Spleen (tissue), 11 donors: ENCODE measurements around the gene FAT1. TPM values are rescaled to one million over a fixed set of nuclear protein-coding genes. Genes with fewer than 3 reads are reported as not detected.
"Not testable (repeated sequence)": the region's sequence is repeated elsewhere in the genome, so short reads cannot be mapped to it uniquely, and the experiment has no call there.

Experiments
- DNase-seq: peaks from one replicate; pipeline ENCODE4 v3.0.0-alpha.2; 2020
- H3K27ac ChIP-seq, 8 donors: fragments of 200-600 bp; sonication (generic) in 7 of 8; 1 replicate in 4 of 8; 2 replicates in 4 of 8; pipeline versions ENCODE4 v1.5.0 to v1.8.0; 2016 to 2021; ENCODE audit warnings: inconsistent platforms in 4 of 8, mild to moderate bottlenecking in 4 of 8, moderate library complexity in 1 of 8
- H3K27me3 ChIP-seq, 7 donors: fragments of 200-600 bp; sonication (generic) in 6 of 7; replicated peaks in 1 of 7; 1 replicate in 4 of 7; 2 replicates in 3 of 7; pipeline versions ENCODE4 v1.5.0 to v1.8.0; 2016 to 2021; ENCODE audit warnings: inconsistent platforms in 3 of 7, mild to moderate bottlenecking in 1 of 7
- H3K36me3 ChIP-seq, 6 donors: fragments of 200-600 bp; sonication (generic) in 5 of 6; 1 replicate in 4 of 6; 2 replicates in 2 of 6; pipeline versions ENCODE4 v1.5.0 to v1.8.0; 2016 to 2021; ENCODE audit warnings: inconsistent platforms in 2 of 6
- H3K4me1 ChIP-seq, 6 donors: fragments of 200-600 bp; sonication (generic) in 5 of 6; 1 replicate in 3 of 6; 2 replicates in 3 of 6; pipeline versions ENCODE4 v1.5.0 to v1.8.0; 2016 to 2021; ENCODE audit warnings: inconsistent platforms in 3 of 6
- H3K4me3 ChIP-seq, 8 donors: fragments of 200-600 bp; sonication (generic) in 7 of 8; 1 replicate in 4 of 8; 2 replicates in 4 of 8; pipeline versions ENCODE4 v1.5.0 to v1.8.0; 2016 to 2021; ENCODE audit warnings: inconsistent platforms in 4 of 8, mild to moderate bottlenecking in 4 of 8, moderate library complexity in 2 of 8
- H3K9me3 ChIP-seq, 8 donors: fragments of 200-600 bp; sonication (generic) in 7 of 8; 1 replicate in 4 of 8; 2 replicates in 4 of 8; pipeline versions ENCODE4 v1.5.0 to v1.8.0; 2016 to 2021; ENCODE audit warnings: inconsistent platforms in 4 of 8
- POLR2A ChIP-seq, 3 donors: fragments of 450-650 bp; IDR thresholded peaks; one replicate each; pipeline ENCODE4 v1.5.1; 2017; ENCODE audit warnings: antibody characterized with exemption in 3 of 3, mild to moderate bottlenecking in 1 of 3
- POLR2AphosphoS5 ChIP-seq, 3 donors: sonication (generic); formaldehyde crosslinking; IDR thresholded peaks; one replicate each; pipeline ENCODE4 v1.5.1; 2017; ENCODE audit warnings: antibody characterized with exemption in 3 of 3
- WGBS, 5 donors: extraction: QIAGEN DNeasy Blood & Tissue Kit in 3 of 5; methylation state at CpG; one replicate each; pipeline versions ENCODE4 v1.1.5 to v1.1.7; 2013 to 2018; 5-methylcytosine and 5-hydroxymethylcytosine counted together
- intact Hi-C: fragments of 100-400 bp; cut with DNase I; formaldehyde crosslinking; loops from one replicate; pipeline ENCODE4 v1.15.0; 2023; ENCODE audit warnings: low total_unique reads
- polyA plus RNA-seq, 3 donors: library from polyadenylated mRNA; stranded (reverse); fragments of 200-250 nt; gene quantifications; one replicate each; pipeline ENCODE4 v1.2.1, GENCODE V29; 2013
- total RNA-seq, 7 donors: library from RNA; depleted of rRNA in 3 of 7; stranded (reverse); fragments of >200 nt in 3 of 7; fragmentation: NEBNext Ultra II Directional in 4 of 7; extraction: Animal tissue kit (Norgen Biotek cat#: 25700) in 4 of 7; gene quantifications; one replicate each; pipeline versions ENCODE4 v1.1.0 to v1.2.1, GENCODE V29; 2016 to 2021
- TF ChIP-seq, protein P1 (sequence below), 11 experiments: fragments of 200-600 bp in 7 of 11; fragments of 450-650 bp in 4 of 11; sonication (generic) in 4 of 11; IDR thresholded peaks in 8 of 11; conservative IDR thresholded peaks in 3 of 11; 1 replicate in 7 of 11; 2 replicates in 4 of 11; pipeline versions ENCODE4 v1.4.0 to v1.8.0; 2016 to 2021; ENCODE audit warnings: antibody characterized with exemption in 11 of 11, inconsistent platforms in 4 of 11, mild to moderate bottlenecking in 1 of 11
- donor health status: healthy with polysubstance abuse.
- donor health status: DM: no; HTN: no; CAD: no; lungs with moderate emphysema.
- donor health status: DM: no; HTN: no; CAD: no.
- donor health status: Bipolar disorder and iron deficiency.
- donor health status: healthy.
- donor health status: DM: no; HTN: no; CAD: no.
- donor health status: DM: yes; HTN: yes; CAD: no.

The FAT1 gene
- total and polyA plus RNA-seq, 10 donors = 0.87 to 20.0 (median 4.6) TPM

DNA sequence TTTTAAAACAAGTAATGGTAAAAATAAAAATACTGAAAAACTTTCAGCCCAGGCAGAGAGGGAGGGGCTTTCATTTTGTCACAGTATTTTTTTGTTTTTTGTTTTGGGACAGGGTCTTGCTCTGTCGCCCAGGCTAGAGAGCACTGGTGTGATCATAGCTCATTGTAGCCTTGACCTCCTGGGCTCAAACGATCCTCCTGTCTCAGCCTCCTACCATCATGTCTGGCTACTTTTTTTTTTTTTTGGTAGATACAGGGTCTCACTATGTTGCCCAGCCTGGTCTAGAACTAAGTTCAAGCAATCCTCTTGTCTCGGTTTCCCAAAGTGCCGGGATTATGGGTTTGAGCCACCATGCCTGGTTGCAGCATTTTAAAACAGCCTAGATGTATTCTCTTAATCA, 40.8 kb upstream of the FAT1 start:
- WGBS, 5 donors = 90 to 98% (median 92%) methylated on average over 4 of the region's 4 CpGs
- intact Hi-C loops = no loop called here
- Histone ChIP-seq H3K27me3 (no peaks in the 10 kb centered on the region), H3K4me1 (no peaks in the 10 kb centered on the region), H3K4me3 (no peak overlapping the region), H3K27ac (no peak overlapping the region), H3K36me3 (no peaks in the 10 kb centered on the region), H3K9me3 (peaks cover 0 to 10% (median under 1%) of the 10 kb centered on the region in 8 donors)
- TF ChIP-seq POLR2AphosphoS5 (IDR thresholded peaks at IDR 0.05) (no peak), POLR2A (IDR thresholded peaks at IDR 0.05) (no peak)
- TF ChIP-seq, protein P1, sequence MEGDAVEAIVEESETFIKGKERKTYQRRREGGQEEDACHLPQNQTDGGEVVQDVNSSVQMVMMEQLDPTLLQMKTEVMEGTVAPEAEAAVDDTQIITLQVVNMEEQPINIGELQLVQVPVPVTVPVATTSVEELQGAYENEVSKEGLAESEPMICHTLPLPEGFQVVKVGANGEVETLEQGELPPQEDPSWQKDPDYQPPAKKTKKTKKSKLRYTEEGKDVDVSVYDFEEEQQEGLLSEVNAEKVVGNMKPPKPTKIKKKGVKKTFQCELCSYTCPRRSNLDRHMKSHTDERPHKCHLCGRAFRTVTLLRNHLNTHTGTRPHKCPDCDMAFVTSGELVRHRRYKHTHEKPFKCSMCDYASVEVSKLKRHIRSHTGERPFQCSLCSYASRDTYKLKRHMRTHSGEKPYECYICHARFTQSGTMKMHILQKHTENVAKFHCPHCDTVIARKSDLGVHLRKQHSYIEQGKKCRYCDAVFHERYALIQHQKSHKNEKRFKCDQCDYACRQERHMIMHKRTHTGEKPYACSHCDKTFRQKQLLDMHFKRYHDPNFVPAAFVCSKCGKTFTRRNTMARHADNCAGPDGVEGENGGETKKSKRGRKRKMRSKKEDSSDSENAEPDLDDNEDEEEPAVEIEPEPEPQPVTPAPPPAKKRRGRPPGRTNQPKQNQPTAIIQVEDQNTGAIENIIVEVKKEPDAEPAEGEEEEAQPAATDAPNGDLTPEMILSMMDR (IDR thresholded peaks at IDR 0.05 in 8 of 11, conservative IDR thresholded peaks at IDR 0.05 in 3 of 11) = no peak
- DNase-seq = no peak

GRCh38 chr4:186762865-186763264, 39.2 kb upstream of the FAT1 start:
- Histone ChIP-seq H3K27ac (no peak overlapping the region), H3K27me3 (no peaks in the 10 kb centered on the region), H3K4me3 (no peak overlapping the region), H3K9me3 (peaks cover 0 to 14% (median 0%) of the 10 kb centered on the region in 8 donors), H3K36me3 (no peaks in the 10 kb centered on the region), H3K4me1 (no peaks in the 10 kb centered on the region)
- DNase-seq = no peak
- TF ChIP-seq POLR2A (IDR thresholded peaks at IDR 0.05) (no peak), POLR2AphosphoS5 (IDR thresholded peaks at IDR 0.05) (no peak)
- TF ChIP-seq, protein P1 (IDR thresholded peaks at IDR 0.05 in 8 of 11, conservative IDR thresholded peaks at IDR 0.05 in 3 of 11) = no peak
- intact Hi-C loops = no loop called here
- 77 to 91% (median 81%) methylated on average over 4 of the region's 4 CpGs for WGBS, 5 donors

- H3K27me3 ChIP-seq = no peaks in the 10 kb centered on the region
- no peak overlapping the region for H3K4me3 ChIP-seq
- no peak for DNase-seq
- H3K4me1 ChIP-seq = no peaks in the 10 kb centered on the region
- peaks cover 0 to 11% (median 0%) of the 10 kb centered on the region in 8 donors for H3K9me3 ChIP-seq
- intact Hi-C loops = no loop called here
- H3K36me3 ChIP-seq = no peaks in the 10 kb centered on the region
- no peak overlapping the region for H3K27ac ChIP-seq
- TF ChIP-seq, protein P1 (IDR thresholded peaks at IDR 0.05 in 8 of 11, conservative IDR thresholded peaks at IDR 0.05 in 3 of 11) = no peak
- TF ChIP-seq POLR2AphosphoS5 (IDR thresholded peaks at IDR 0.05) (no peak), POLR2A (IDR thresholded peaks at IDR 0.05) (no peak)
- WGBS, 5 donors = 67 to 80% (median 72%) methylated on average over 2 of the region's 2 CpGs
Observed at GRCh38 chr4:186762361-186762760, 38.7 kb upstream of the FAT1 start.

- intact Hi-C loops, H3K4me1 ChIP-seq, H3K36me3 ChIP-seq, H3K4me3 ChIP-seq, DNase-seq, H3K27me3 ChIP-seq, H3K27ac ChIP-seq: not testable (repeated sequence)
- peaks cover 0 to 11% (median 0%) of the 10 kb centered on the region in 8 donors for H3K9me3 ChIP-seq
- 87 to 96% (median 88%) methylated on average over 2 of the region's 2 CpGs for WGBS, 5 donors
Observed at GRCh38 chr4:186761956-186762355, 38.3 kb upstream of the FAT1 start.

GRCh38 chr4:186761393-186761792, 37.7 kb upstream of the FAT1 start:
- H3K4me3 ChIP-seq = no peak overlapping the region
- H3K4me1 ChIP-seq = no peaks in the 10 kb centered on the region
- H3K9me3 ChIP-seq = peaks cover 0 to 16% (median 1%) of the 10 kb centered on the region in 8 donors
- H3K27me3 ChIP-seq = no peaks in the 10 kb centered on the region
- no peak for DNase-seq
- TF ChIP-seq POLR2AphosphoS5 (IDR thresholded peaks at IDR 0.05) (no peak), POLR2A (IDR thresholded peaks at IDR 0.05) (no peak)
- TF ChIP-seq, protein P1 (IDR thresholded peaks at IDR 0.05 in 8 of 11, conservative IDR thresholded peaks at IDR 0.05 in 3 of 11) = no peak
- H3K36me3 ChIP-seq = no peaks in the 10 kb centered on the region
- 90 to 95% (median 91%) methylated on average over 3 of the region's 3 CpGs for WGBS, 5 donors
- no peak overlapping the region for H3K27ac ChIP-seq
- intact Hi-C loops = no loop called here
